Measurements from ENCODE around the gene ARHGAP32.

GRCh38 chr11:129117595-129118350 is 74.4 kb downstream of the ARHGAP32 start:
- TF ChIP-seq CTCF (IDR thresholded peaks at IDR 0.05) (peak; percentile 55 to 93 (median 85)), POLR2A (IDR thresholded peaks at IDR 0.05) (no peak)

Data from thyroid gland (tissue), 4 donors.